Panc1 (cell line): ENCODE data around the gene MYO3B.

Source experiments
- CTCF ChIP-seq: fragments of 450-650 bp; IDR thresholded peaks from 2 replicates; pipeline ENCODE4 v1.5.1; 2017; ENCODE audit warnings: mild to moderate bottlenecking
- POLR2AphosphoS5 ChIP-seq: IDR thresholded peaks from 2 replicates; pipeline ENCODE4 v1.6.1; 2012; ENCODE audit warnings: mild to moderate bottlenecking, low read depth, low read length, moderate library complexity
- REST ChIP-seq, 2 experiments: IDR thresholded peaks; 2 replicates each; pipeline ENCODE4 v1.6.1; 2011 to 2012; ENCODE audit warnings: low read depth in 2 of 2, control low read depth in 1 of 2, low read length in 1 of 2, mild to moderate bottlenecking in 1 of 2, moderate library complexity in 1 of 2; ENCODE audit not compliant: insufficient read depth in 1 of 2
- SIN3A ChIP-seq: IDR thresholded peaks from 2 replicates; pipeline ENCODE4 v1.6.1; 2012; ENCODE audit warnings: low read depth, mild to moderate bottlenecking, low read length, moderate library complexity, borderline replicate concordance; ENCODE audit not compliant: insufficient read depth

DNA sequence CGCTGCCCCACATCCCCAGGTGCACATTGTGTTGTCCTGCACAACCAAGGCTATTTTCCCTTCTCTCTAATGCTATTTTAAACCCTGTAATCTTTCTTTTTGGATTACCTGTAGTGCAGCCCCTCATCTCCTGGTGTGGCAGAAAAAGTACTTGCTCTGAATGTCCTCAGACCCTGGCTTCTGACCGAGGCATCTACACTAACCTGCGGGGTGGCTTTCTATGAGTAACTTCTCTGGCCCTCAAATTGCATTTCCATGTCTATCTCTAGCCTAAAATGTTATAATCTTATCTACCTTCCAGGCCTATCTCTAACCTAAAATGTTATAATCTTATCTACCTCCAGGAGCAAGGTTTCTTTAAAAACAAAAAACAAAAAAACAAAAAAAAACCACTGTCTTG is 519.0 kb downstream of the MYO3B start:
- TF ChIP-seq CTCF (no peak), POLR2AphosphoS5 (no peak), SIN3A (no peak), REST (IDR thresholded peaks at IDR 0.05; ENCODE audit: insufficient read depth in 1 of 2, low read depth in 2 of 2, low read length in 1 of 2) (no peak)
